Lung microvascular endothelial cell (primary cell): ENCODE data around the gene LMO7. TPM values are rescaled to one million over a fixed set of nuclear protein-coding genes. Genes with fewer than 3 reads are reported as not detected.
"Not testable (repeated sequence)": the region's sequence is repeated elsewhere in the genome, so short reads cannot be mapped to it uniquely, and the experiment has no call there.

Experiments used
- DNase-seq, 2 donors: peaks; one replicate each; pipeline versions ENCODE4 v3.0.0 to v3.0.0-alpha.2; 2010; ENCODE audit warnings: low read depth in 2 of 2
- total RNA-seq: library from RNA; depleted of rRNA; stranded (reverse); fragments of >200 nt; gene quantifications from 2 replicates; pipeline ENCODE4 v1.2.1, GENCODE V29; 2014

The LMO7 gene
- total RNA-seq, 1 donor from 2014 or later, result 25.6 TPM

GRCh38 chr13:75695908-75696307 is 59.8 kb downstream of the LMO7 start:
- DNase-seq, result peak; percentile 73 to 78

GRCh38 chr13:75699062-75699461 is 62.9 kb downstream of the LMO7 start:
- DNase-seq, result no peak

- DNase-seq, result not testable (repeated sequence)
These were observed 63.6 kb downstream of the LMO7 start for GRCh38 chr13:75699717-75700116.

- no peak for DNase-seq
These were observed 64.4 kb downstream of the LMO7 start for GRCh38 chr13:75700552-75700951.

GRCh38 chr13:75702476-75702875 is 66.3 kb downstream of the LMO7 start:
- DNase-seq, result no peak

- no peak for DNase-seq
These were observed 67.6 kb downstream of the LMO7 start for GRCh38 chr13:75703769-75704168.

- DNase-seq, result peak; percentile 15 to 41
These were observed 68.2 kb downstream of the LMO7 start for GRCh38 chr13:75704194-75704926.

- DNase-seq, result peak in 1 of 2 donors; percentile 34
These were observed 68.8 kb downstream of the LMO7 start for GRCh38 chr13:75704927-75705288.

GRCh38 chr13:75705395-75705794 is 69.3 kb downstream of the LMO7 start:
- DNase-seq, result peak; percentile 30 to 90

- DNase-seq, result no peak
These were observed 69.8 kb downstream of the LMO7 start for GRCh38 chr13:75705908-75706307.

GRCh38 chr13:75713852-75714251 is 77.7 kb downstream of the LMO7 start:
- no peak for DNase-seq

- DNase-seq, result peak; percentile 50 to 64
These were observed 79.7 kb downstream of the LMO7 start for GRCh38 chr13:75715601-75716523.

- no peak for DNase-seq
These were observed 81.4 kb downstream of the LMO7 start for GRCh38 chr13:75717525-75717924.

- DNase-seq, result no peak
These were observed 85.2 kb downstream of the LMO7 start for GRCh38 chr13:75721307-75721706.

GRCh38 chr13:75723901-75724300 is 87.8 kb downstream of the LMO7 start:
- DNase-seq, result no peak

GRCh38 chr13:75724752-75725517 is 88.8 kb downstream of the LMO7 start:
- peak in 1 of 2 donors; percentile 78 for DNase-seq

GRCh38 chr13:75725736-75726135 is 89.6 kb downstream of the LMO7 start:
- peak in 1 of 2 donors; percentile 51 for DNase-seq

GRCh38 chr13:75726306-75726705 is 90.2 kb downstream of the LMO7 start:
- DNase-seq, result no peak

GRCh38 chr13:75733113-75733512 is 97.0 kb downstream of the LMO7 start:
- not testable (repeated sequence) for DNase-seq

- DNase-seq, result no peak
These were observed 100.0 kb downstream of the LMO7 start for GRCh38 chr13:75736173-75736572.

GRCh38 chr13:75738841-75739240 is 102.7 kb downstream of the LMO7 start:
- DNase-seq, result no peak
